H9 (cell line): ENCODE results near the gene RRP12. TPM values are rescaled to one million over a fixed set of nuclear protein-coding genes. Genes with fewer than 3 reads are reported as not detected.

Experiments
- DNase-seq: peaks from one replicate; pipeline ENCODE4 v3.0.0-alpha.2; 2017
- H2AFZ ChIP-seq: one replicate; pipeline ENCODE4 v1.6.1; 2013; ENCODE audit warnings: mild to moderate bottlenecking, low read length, control low read depth, moderate library complexity
- H2AK5ac ChIP-seq: 2 replicates; pipeline ENCODE4 v1.6.1; 2013; ENCODE audit warnings: low read length, control low read depth, mixed read lengths; ENCODE audit not compliant: insufficient read length
- H2BK120ac ChIP-seq: one replicate; pipeline ENCODE4 v1.6.1; 2013; ENCODE audit warnings: low read depth, mild to moderate bottlenecking, low read length, control low read depth, inconsistent platforms; ENCODE audit not compliant: poor library complexity, severe bottlenecking
- H2BK12ac ChIP-seq: 2 replicates; pipeline ENCODE4 v1.6.1; 2013; ENCODE audit warnings: low read length, control low read depth, mixed read lengths, low read depth; ENCODE audit not compliant: insufficient read length
- H2BK15ac ChIP-seq: 2 replicates; pipeline ENCODE4 v1.6.1; 2013; ENCODE audit warnings: low read depth, low read length, control low read depth
- H2BK20ac ChIP-seq: one replicate; pipeline ENCODE4 v1.6.1; 2013; ENCODE audit warnings: low read depth, mild to moderate bottlenecking, low read length, control low read depth, inconsistent platforms; ENCODE audit not compliant: poor library complexity, severe bottlenecking
- H2BK5ac ChIP-seq: 2 replicates; pipeline ENCODE4 v1.6.1; 2013; ENCODE audit warnings: low read length, control low read depth, mixed read lengths; ENCODE audit not compliant: insufficient read length
- H3K14ac ChIP-seq: 2 replicates; pipeline ENCODE4 v1.6.1; 2013; ENCODE audit warnings: low read length, control low read depth; ENCODE audit not compliant: insufficient read depth
- H3K18ac ChIP-seq: 2 replicates; pipeline ENCODE4 v1.6.1; 2013; ENCODE audit warnings: low read depth, mild to moderate bottlenecking, mixed read lengths, low read length, control low read depth; ENCODE audit not compliant: insufficient read length
- H3K23ac ChIP-seq: 2 replicates; pipeline ENCODE4 v1.6.1; 2013; ENCODE audit warnings: low read length, control low read depth, mixed read lengths, low read depth; ENCODE audit not compliant: insufficient read length
- H3K23me2 ChIP-seq: 2 replicates; pipeline ENCODE4 v1.6.1; 2013; ENCODE audit warnings: low read depth, mild to moderate bottlenecking, mixed read lengths, low read length, control low read depth; ENCODE audit not compliant: insufficient read length, poor library complexity, severe bottlenecking
- H3K27ac ChIP-seq: 2 replicates; pipeline ENCODE4 v1.5.1; 2013; ENCODE audit warnings: low read length, control low read depth, mixed read lengths, low read depth; ENCODE audit not compliant: insufficient read length
- H3K27me3 ChIP-seq: 2 replicates; pipeline ENCODE4 v1.6.1; 2013; ENCODE audit warnings: low read length, control low read depth, inconsistent platforms; ENCODE audit not compliant: insufficient read depth
- H3K4ac ChIP-seq: 2 replicates; pipeline ENCODE4 v1.6.1; 2013; ENCODE audit warnings: low read depth, mild to moderate bottlenecking, control low read depth, inconsistent platforms, low read length, moderate library complexity
- H3K4me1 ChIP-seq: 2 replicates; pipeline ENCODE4 v1.6.1; 2013; ENCODE audit warnings: low read length, control low read depth, inconsistent platforms; ENCODE audit not compliant: insufficient read depth
- H3K4me2 ChIP-seq: 2 replicates; pipeline ENCODE4 v1.6.1; 2013; ENCODE audit warnings: low read length, control low read depth, mixed read lengths; ENCODE audit not compliant: insufficient read length, insufficient read depth
- H3K56ac ChIP-seq: 2 replicates; pipeline ENCODE4 v1.6.1; 2013; ENCODE audit warnings: low read depth, mild to moderate bottlenecking, mixed read lengths, low read length, control low read depth; ENCODE audit not compliant: insufficient read length
- H3K79me1 ChIP-seq: 2 replicates; pipeline ENCODE4 v1.6.1; 2013; ENCODE audit warnings: low read depth, mild to moderate bottlenecking, moderate library complexity, low read length, control low read depth, inconsistent platforms; ENCODE audit not compliant: insufficient read depth, poor library complexity, severe bottlenecking
- H3K79me2 ChIP-seq: 2 replicates; pipeline ENCODE4 v1.6.1; 2013; ENCODE audit warnings: low read length, control low read depth, inconsistent platforms; ENCODE audit not compliant: insufficient read depth
- H3K9ac ChIP-seq: 2 replicates; pipeline ENCODE4 v1.6.1; 2013; ENCODE audit warnings: low read length, control low read depth, mixed read lengths; ENCODE audit not compliant: insufficient read length; ENCODE audit errors: extremely low read depth
- H3K9me3 ChIP-seq: one replicate; pipeline ENCODE4 v1.6.1; 2013; ENCODE audit warnings: low read depth, low read length, inconsistent platforms; ENCODE audit not compliant: control insufficient read depth
- H3T11ph ChIP-seq: one replicate; pipeline ENCODE4 v1.6.1; 2013; ENCODE audit warnings: mild to moderate bottlenecking, low read length, control low read depth, inconsistent platforms
- H4K20me1 ChIP-seq: one replicate; pipeline ENCODE4 v1.6.1; 2013; ENCODE audit not compliant: control insufficient read depth, insufficient read length, insufficient read depth
- H4K5ac ChIP-seq: 2 replicates; pipeline ENCODE4 v1.6.1; 2013; ENCODE audit warnings: low read depth, mild to moderate bottlenecking, mixed read lengths, low read length, control low read depth; ENCODE audit not compliant: insufficient read length
- H4K8ac ChIP-seq: replicated peaks from 2 replicates; pipeline ENCODE4 v1.6.1; 2013; ENCODE audit warnings: low read length, control low read depth, mixed read lengths, low read depth; ENCODE audit not compliant: insufficient read length
- H4K91ac ChIP-seq: 2 replicates; pipeline ENCODE4 v1.6.1; 2013; ENCODE audit warnings: low read depth, mild to moderate bottlenecking, moderate library complexity, mixed read lengths, low read length, control low read depth; ENCODE audit not compliant: insufficient read length
- H3K27ac Mint-ChIP-seq, 3 experiments: 2 replicates in 2 of 3; 3 replicates in 1 of 3; pipeline ENCODE4 v1.8.0; 2020 to 2021; ENCODE audit warnings: mixed read lengths in 3 of 3, mild to moderate bottlenecking in 1 of 3, moderate library complexity in 1 of 3
- H3K27me3 Mint-ChIP-seq: 2 replicates; pipeline ENCODE4 v1.8.0; 2021; ENCODE audit warnings: low read depth, mild to moderate bottlenecking, moderate library complexity, mixed read lengths
- H3K36me3 Mint-ChIP-seq, 3 experiments: 2 replicates in 2 of 3; 3 replicates in 1 of 3; pipeline ENCODE4 v1.8.0; 2020 to 2021; ENCODE audit warnings: low read depth in 3 of 3, mixed read lengths in 3 of 3; ENCODE audit not compliant: insufficient read depth in 1 of 3
- H3K4me1 Mint-ChIP-seq, 2 experiments: 2 replicates each; pipeline ENCODE4 v1.8.0; 2020; ENCODE audit warnings: mixed read lengths in 2 of 2
- H3K4me3 Mint-ChIP-seq, 2 experiments: 2 replicates in 1 of 2; 3 replicates in 1 of 2; pipeline ENCODE4 v1.8.0; 2020 to 2021; ENCODE audit warnings: mild to moderate bottlenecking in 2 of 2, mixed read lengths in 2 of 2, moderate library complexity in 1 of 2
- H3K9me3 Mint-ChIP-seq, 2 experiments: 2 replicates in 1 of 2; 3 replicates in 1 of 2; pipeline ENCODE4 v1.8.0; 2020; ENCODE audit warnings: mild to moderate bottlenecking in 2 of 2, mixed read lengths in 2 of 2, moderate library complexity in 1 of 2
- WGBS: extraction: QIAGEN DNeasy Blood & Tissue Kit; methylation state at CpG from one replicate; pipeline ENCODE4 v1.1.7; 2013; ENCODE audit warnings: missing lambda C conversion rate, low lambda C conversion rate, mixed read lengths; ENCODE audit not compliant: insufficient read length; ENCODE audit errors: extremely low coverage; 5-methylcytosine and 5-hydroxymethylcytosine counted together
- total RNA-seq: library from RNA; stranded (reverse); gene quantifications from 2 replicates; pipeline ENCODE4 v1.2.1, GENCODE V29; 2021
- TF ChIP-seq, protein P1 (sequence below): fragments of 200-600 bp; sonication (generic); conservative IDR thresholded peaks from 3 replicates; pipeline ENCODE4 v1.8.0; 2021; ENCODE audit warnings: antibody characterized with exemption, mild to moderate bottlenecking

The RRP12 gene
- total RNA-seq, 1 experiment from 2014 or later = 71.6 TPM

- Histone ChIP-seq H2BK120ac (no peak overlapping the region), H3K18ac (no peak overlapping the region), H4K8ac (no peak overlapping the region), H2BK5ac (no peak overlapping the region), H3K4me1 (peaks cover 11% of the 10 kb centered on the region), H3K56ac (no peak overlapping the region), H3K27me3 (no peaks in the 10 kb centered on the region), H3K4me2 (peak overlapping the region; percentile 80), H2AK5ac (no peak overlapping the region), H3K23ac (no peak overlapping the region), H3K79me2 (peaks cover 11% of the 10 kb centered on the region; the same call in 1 of the 2 replicates), H4K91ac (no peak overlapping the region), H3K14ac (peak overlapping the region; percentile 16; the same call in 1 of the 2 replicates), H4K20me1 (no peaks in the 10 kb centered on the region), H2BK20ac (no peak overlapping the region), H2BK12ac (no peak overlapping the region), H2BK15ac (no peak overlapping the region), H3T11ph (no peak overlapping the region), H3K23me2 (peaks cover 20% of the 10 kb centered on the region), H3K9ac (peak overlapping the region; percentile 60), H3K79me1 (peaks cover 4% of the 10 kb centered on the region), H4K5ac (no peak overlapping the region), H3K27ac (peak overlapping the region; percentile 3), H2AFZ (no peak overlapping the region), H3K9me3 (no peaks in the 10 kb centered on the region), H3K4ac (no peak overlapping the region)
- peaks cover 17 to 55% (median 48%) of the 10 kb centered on the region in 3 experiments for H3K36me3 Mint-ChIP-seq
- H3K4me3 Mint-ChIP-seq = peak overlapping the region; percentile 95 to 96
- H3K27me3 Mint-ChIP-seq = no peaks in the 10 kb centered on the region; the same call in 1 of the 2 replicates
- TF ChIP-seq, protein P1, sequence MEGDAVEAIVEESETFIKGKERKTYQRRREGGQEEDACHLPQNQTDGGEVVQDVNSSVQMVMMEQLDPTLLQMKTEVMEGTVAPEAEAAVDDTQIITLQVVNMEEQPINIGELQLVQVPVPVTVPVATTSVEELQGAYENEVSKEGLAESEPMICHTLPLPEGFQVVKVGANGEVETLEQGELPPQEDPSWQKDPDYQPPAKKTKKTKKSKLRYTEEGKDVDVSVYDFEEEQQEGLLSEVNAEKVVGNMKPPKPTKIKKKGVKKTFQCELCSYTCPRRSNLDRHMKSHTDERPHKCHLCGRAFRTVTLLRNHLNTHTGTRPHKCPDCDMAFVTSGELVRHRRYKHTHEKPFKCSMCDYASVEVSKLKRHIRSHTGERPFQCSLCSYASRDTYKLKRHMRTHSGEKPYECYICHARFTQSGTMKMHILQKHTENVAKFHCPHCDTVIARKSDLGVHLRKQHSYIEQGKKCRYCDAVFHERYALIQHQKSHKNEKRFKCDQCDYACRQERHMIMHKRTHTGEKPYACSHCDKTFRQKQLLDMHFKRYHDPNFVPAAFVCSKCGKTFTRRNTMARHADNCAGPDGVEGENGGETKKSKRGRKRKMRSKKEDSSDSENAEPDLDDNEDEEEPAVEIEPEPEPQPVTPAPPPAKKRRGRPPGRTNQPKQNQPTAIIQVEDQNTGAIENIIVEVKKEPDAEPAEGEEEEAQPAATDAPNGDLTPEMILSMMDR = no peak
- WGBS = no CpG with 5 or more reads among the region's 18 CpGs
- peaks cover 2 to 3% of the 10 kb centered on the region in 2 experiments; a peak in 1 of 5 replicates for H3K9me3 Mint-ChIP-seq
- peak overlapping the region; percentile 78 to 98 (median 92) for H3K27ac Mint-ChIP-seq
- peak; percentile 55 for DNase-seq
- peaks cover 56 to 64% of the 10 kb centered on the region in 2 experiments for H3K4me1 Mint-ChIP-seq
Measured at GRCh38 chr10:97332591-97333350, 68.4 kb downstream of the RRP12 start.
